NB4 (cell line): ENCODE results near the gene FDCSP.

Experiments used
- POLR2A ChIP-seq: IDR thresholded peaks from 2 replicates; pipeline ENCODE4 v1.6.1; 2011; ENCODE audit warnings: mild to moderate bottlenecking; ENCODE audit not compliant: insufficient read length; ENCODE audit errors: extremely low read depth
- TF ChIP-seq, protein P1 (sequence below): IDR thresholded peaks from one replicate; pipeline ENCODE4 v1.5.1; 2012; ENCODE audit warnings: low read depth, low read length

DNA sequence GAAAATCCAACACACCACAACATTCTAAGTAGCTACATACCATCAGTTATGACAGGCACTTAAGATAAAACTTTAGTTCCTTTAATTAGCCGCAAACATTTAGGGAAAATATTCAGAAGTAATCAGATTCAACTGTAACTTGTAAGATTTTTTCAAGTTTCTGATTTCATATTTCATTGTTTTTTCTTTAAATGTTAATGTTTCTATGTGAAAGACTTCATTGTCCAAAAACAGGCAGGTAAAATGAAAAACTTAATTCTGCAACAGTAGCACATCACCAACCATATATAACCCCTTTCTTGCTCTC lies 42.0 kb upstream of the FDCSP start:
- no peak for TF ChIP-seq POLR2A
- TF ChIP-seq, protein P1, sequence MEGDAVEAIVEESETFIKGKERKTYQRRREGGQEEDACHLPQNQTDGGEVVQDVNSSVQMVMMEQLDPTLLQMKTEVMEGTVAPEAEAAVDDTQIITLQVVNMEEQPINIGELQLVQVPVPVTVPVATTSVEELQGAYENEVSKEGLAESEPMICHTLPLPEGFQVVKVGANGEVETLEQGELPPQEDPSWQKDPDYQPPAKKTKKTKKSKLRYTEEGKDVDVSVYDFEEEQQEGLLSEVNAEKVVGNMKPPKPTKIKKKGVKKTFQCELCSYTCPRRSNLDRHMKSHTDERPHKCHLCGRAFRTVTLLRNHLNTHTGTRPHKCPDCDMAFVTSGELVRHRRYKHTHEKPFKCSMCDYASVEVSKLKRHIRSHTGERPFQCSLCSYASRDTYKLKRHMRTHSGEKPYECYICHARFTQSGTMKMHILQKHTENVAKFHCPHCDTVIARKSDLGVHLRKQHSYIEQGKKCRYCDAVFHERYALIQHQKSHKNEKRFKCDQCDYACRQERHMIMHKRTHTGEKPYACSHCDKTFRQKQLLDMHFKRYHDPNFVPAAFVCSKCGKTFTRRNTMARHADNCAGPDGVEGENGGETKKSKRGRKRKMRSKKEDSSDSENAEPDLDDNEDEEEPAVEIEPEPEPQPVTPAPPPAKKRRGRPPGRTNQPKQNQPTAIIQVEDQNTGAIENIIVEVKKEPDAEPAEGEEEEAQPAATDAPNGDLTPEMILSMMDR: no peak
